IPS-NIHi11 (cell line): ENCODE results near the gene TARM1.

Experiments used
- DNase-seq: peaks from one replicate; pipeline ENCODE4 v3.0.0; 2012; ENCODE audit warnings: mixed read lengths, low spot score

TARM1 gene

GRCh38 chr19:54030895-54031586 lies 50.1 kb downstream of the TARM1 start:
- DNase-seq, result no peak

GRCh38 chr19:54029930-54030490 lies 51.2 kb downstream of the TARM1 start:
- DNase-seq, result peak; percentile 73

GRCh38 chr19:54029301-54029700 lies 51.9 kb downstream of the TARM1 start:
- DNase-seq, result no peak

- no peak for DNase-seq
Measured at GRCh38 chr19:54026656-54027055, 54.5 kb downstream of the TARM1 start.

- no peak for DNase-seq
Measured at GRCh38 chr19:54024660-54025059, 56.5 kb downstream of the TARM1 start.

GRCh38 chr19:54023191-54023590 lies 58.0 kb downstream of the TARM1 start:
- no peak for DNase-seq

- DNase-seq, result no peak
Measured at GRCh38 chr19:54021932-54022331, 59.2 kb downstream of the TARM1 start.

- DNase-seq, result no peak
Measured at GRCh38 chr19:54021363-54021762, 59.8 kb downstream of the TARM1 start.
